GM10266 (cell line): ENCODE data around the gene HACD4.

Experiments
- DNase-seq: peaks from one replicate; pipeline ENCODE4 v3.0.0; 2012; ENCODE audit errors: extremely low spot score
- TF ChIP-seq, protein P1 (sequence below): IDR thresholded peaks from 2 replicates; pipeline ENCODE4 v1.5.1; 2012; ENCODE audit warnings: mild to moderate bottlenecking, low read depth; ENCODE audit not compliant: control insufficient read depth, insufficient read depth; ENCODE audit errors: missing control alignments

HACD4 gene

DNA sequence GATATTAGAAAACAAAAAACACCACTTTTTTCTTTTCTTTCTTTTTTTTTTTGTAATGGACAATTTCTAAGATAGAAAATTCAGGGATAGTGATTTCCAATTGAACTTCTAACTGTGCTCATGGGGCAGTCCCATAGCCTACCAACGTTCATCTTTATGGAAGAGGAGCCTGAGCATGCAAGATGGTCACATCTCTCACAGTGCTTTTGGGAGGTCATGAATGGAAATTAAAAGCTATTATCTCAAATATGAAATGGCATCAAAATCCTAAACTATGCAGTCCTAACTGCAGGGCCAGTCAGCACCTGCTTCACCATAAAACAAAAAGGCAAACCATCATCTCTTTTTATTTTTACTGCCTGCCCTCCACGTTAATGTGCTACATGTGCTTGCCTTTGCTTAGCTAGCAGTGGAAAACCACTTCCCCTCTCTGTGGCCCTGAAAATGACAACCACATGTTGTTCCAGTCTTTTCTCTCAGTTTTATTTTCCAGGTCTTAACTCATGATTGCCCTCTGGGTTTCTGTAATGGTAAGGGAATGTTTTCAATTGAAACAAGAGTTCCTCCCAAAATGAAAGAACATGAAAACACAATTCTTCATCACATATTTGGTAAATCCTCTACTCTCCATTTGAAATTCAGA lies 29.6 kb upstream of the HACD4 start:
- TF ChIP-seq, protein P1, sequence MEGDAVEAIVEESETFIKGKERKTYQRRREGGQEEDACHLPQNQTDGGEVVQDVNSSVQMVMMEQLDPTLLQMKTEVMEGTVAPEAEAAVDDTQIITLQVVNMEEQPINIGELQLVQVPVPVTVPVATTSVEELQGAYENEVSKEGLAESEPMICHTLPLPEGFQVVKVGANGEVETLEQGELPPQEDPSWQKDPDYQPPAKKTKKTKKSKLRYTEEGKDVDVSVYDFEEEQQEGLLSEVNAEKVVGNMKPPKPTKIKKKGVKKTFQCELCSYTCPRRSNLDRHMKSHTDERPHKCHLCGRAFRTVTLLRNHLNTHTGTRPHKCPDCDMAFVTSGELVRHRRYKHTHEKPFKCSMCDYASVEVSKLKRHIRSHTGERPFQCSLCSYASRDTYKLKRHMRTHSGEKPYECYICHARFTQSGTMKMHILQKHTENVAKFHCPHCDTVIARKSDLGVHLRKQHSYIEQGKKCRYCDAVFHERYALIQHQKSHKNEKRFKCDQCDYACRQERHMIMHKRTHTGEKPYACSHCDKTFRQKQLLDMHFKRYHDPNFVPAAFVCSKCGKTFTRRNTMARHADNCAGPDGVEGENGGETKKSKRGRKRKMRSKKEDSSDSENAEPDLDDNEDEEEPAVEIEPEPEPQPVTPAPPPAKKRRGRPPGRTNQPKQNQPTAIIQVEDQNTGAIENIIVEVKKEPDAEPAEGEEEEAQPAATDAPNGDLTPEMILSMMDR: no peak
- DNase-seq: no peak

DNA sequence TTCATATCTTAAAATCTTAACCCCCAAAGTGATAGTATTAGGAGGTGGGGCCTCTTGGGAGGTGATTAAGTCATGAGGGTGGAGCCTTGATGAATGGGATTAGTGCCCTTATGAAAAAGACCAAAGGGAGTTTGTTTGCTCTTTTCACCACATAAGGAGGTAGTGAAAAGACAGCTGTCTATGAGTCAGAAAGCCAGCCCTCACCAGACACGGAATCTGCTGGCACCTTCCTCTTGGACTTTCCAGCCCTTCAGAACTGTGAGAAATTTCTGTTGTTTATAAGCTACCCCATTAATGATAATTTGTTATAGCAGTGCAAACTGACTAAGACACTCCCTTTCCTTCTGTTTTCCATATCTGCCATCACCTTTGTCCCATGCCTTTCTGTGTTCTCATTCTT lies 25.5 kb upstream of the HACD4 start:
- TF ChIP-seq, protein P1: no peak
- no peak for DNase-seq

DNA sequence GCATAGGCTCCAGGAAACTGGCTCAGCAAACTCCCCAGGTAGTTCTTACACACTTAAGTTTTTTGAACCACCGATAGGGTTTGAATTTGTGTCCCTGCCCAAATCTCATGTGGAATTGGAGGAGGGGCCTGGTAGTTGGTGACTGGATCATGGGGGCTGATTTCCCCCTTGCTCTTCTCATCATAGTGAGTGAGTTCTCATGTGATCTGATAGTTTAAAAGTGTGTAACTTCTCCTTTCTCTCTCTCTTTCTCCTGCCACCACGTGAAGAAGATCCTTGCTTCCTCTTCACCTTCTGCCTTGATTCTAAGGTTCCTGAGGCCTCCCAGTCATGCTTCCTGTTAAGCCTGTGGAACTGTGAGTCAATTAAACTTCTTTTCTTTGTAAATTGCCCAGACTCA lies 22.4 kb upstream of the HACD4 start:
- DNase-seq: no peak
- TF ChIP-seq, protein P1: no peak

DNA sequence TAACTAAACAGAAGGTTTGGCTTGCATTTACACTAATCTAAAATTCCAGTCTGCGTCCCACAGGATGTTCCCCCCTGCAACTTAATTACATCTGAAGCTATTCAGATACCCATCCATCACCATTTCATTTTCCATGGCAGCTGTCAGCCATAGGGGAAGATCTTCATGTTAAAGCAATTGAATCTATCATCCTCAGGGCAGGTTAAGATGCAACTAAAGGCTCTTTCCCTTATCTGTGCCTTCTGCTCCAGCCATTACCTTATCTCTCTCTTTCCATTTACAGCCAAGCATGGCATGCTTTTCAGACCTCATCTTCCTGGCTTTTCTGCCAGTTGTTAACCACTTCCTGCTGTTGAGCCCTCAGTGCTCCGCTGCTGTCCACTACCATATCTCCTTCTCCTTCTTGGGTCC lies 15.8 kb upstream of the HACD4 start:
- no peak for DNase-seq
- TF ChIP-seq, protein P1: no peak

DNA sequence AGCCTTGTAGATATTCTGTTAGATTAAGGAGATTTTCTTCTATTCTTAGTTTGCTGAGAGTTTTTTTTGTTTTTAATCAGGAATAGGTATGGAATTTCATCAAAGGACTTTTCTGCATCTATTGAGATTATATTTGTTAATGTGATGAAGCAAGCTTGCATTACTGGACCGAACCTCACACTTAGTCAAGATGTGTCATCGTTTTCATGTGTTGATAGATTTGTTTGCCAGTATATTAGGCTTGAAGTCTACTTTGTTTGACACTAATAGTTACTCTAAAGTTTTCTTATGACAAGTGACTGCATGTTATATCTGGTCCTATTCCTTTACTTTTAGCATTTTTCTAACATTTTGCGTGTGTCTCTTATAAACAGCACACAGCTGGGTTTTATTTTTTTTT lies 12.4 kb upstream of the HACD4 start:
- DNase-seq: no peak
- TF ChIP-seq, protein P1: no peak

DNA sequence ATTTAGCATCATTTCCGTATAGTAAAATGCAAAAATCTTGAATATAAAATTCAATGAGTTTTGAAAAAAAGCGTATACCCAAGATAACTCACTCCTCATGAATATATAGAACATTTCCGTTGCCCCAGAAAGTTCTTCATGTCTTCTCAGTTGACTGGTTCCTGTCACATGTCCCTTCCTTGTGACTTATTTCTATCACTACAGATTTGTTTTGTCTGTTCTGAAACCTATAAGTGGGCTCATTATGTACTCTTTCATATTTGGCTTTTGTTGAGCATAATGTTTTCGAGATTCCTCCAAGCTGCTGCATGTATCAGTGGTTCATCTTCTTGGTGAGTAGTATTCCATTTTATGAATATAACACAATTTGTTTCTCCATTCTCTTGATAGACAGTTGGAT lies 11.0 kb upstream of the HACD4 start:
- DNase-seq: no peak
- TF ChIP-seq, protein P1: no peak

DNA sequence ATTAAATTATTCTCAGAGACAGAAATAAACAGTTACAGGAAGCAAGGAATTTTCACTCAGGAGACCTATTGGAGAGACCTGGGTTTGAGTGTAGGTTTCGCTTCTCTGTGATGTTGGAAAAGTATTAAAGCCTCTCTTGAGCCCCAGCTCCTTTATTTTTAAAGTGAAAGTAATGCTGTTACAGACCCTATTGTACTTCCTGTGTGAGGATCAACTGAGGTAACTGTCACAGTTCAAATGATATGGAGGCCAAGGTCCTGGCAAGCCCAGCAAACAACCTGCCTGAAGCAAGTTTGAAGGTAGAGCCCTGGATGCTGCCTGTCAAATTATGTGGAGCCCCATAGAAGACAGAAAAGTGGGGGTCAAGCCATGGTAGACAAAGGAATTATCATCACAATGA lies 7.9 kb upstream of the HACD4 start:
- no peak for DNase-seq
- TF ChIP-seq, protein P1: no peak
